Retinal pigment epithelial cell (primary cell): Measurements from ENCODE around the gene MYO15B.

Experiments
- DNase-seq: peaks from one replicate; pipeline ENCODE4 v3.0.0-alpha.2; 2010; ENCODE audit warnings: low read depth
- H3K4me3 ChIP-seq: 2 replicates; pipeline ENCODE4 v1.5.1; 2011; ENCODE audit warnings: mild to moderate bottlenecking, low read length, control low read depth, moderate library complexity
- CTCF ChIP-seq: conservative IDR thresholded peaks from 2 replicates; pipeline ENCODE4 v1.5.1; 2011; ENCODE audit warnings: low read depth, low read length, control low read depth, inconsistent platforms

Gene MYO15B

GRCh38 chr17:75662511-75662910 lies 74.9 kb downstream of the MYO15B start:
- TF ChIP-seq CTCF = no peak
- no peak overlapping the region for H3K4me3 ChIP-seq
- no peak for DNase-seq

- H3K4me3 ChIP-seq = no peak overlapping the region
- TF ChIP-seq CTCF = no peak
- DNase-seq = no peak
These were observed 76.5 kb downstream of the MYO15B start for GRCh38 chr17:75664099-75664549.

- TF ChIP-seq CTCF = no peak
- DNase-seq = no peak
- peak overlapping the region; percentile 99 for H3K4me3 ChIP-seq
These were observed 78.4 kb downstream of the MYO15B start for GRCh38 chr17:75665981-75666380.

GRCh38 chr17:75666959-75667790 lies 79.6 kb downstream of the MYO15B start, which contains the start of the genes RECQL5 and SAP30BP:
TSS of gene RECQL5 (minus strand) at chr17:75667154. CDS start at chr17:75666557, 597 bp downstream.
TSS of gene SAP30BP (plus strand) at chr17:75667338. CDS start at chr17:75667373, 35 bp downstream.
- peak within 1 kb of the TSS; percentile 99 for H3K4me3 ChIP-seq
- no peak for TF ChIP-seq CTCF
- peak; percentile 93 for DNase-seq

GRCh38 chr17:75667825-75668224 lies 80.2 kb downstream of the MYO15B start:
- peak overlapping the region; percentile 99 for H3K4me3 ChIP-seq
- TF ChIP-seq CTCF = no peak
- DNase-seq = no peak

GRCh38 chr17:75668489-75668888 lies 80.9 kb downstream of the MYO15B start:
- no peak for TF ChIP-seq CTCF
- H3K4me3 ChIP-seq = peak overlapping the region; percentile 99
- no peak for DNase-seq

GRCh38 chr17:75670868-75671267 lies 83.3 kb downstream of the MYO15B start:
- no peak for DNase-seq
- no peak for TF ChIP-seq CTCF
- no peak overlapping the region for H3K4me3 ChIP-seq
